ENCODE data around the gene ODAD2. TPM values are rescaled to one million over a fixed set of nuclear protein-coding genes. Genes with fewer than 3 reads are reported as not detected.
A peak's percentile ranks its signal among the peaks of the same experiment; 100 is the strongest.

Gene ODAD2
- total RNA-seq, 4 donors from 2014 or later, result 1.7 TPM; not detected in 3

- Histone ChIP-seq H3K36me3 (no peaks in the 10 kb centered on the region), H3K4me1 (no peaks in the 10 kb centered on the region), H3K9me3 (no peaks in the 10 kb centered on the region), H3K27me3 (no peaks in the 10 kb centered on the region), H3K27ac (no peak overlapping the region), H3K4me3 (no peak overlapping the region)
- WGBS, 2 donors, result 76 to 82% methylated on average over 3 of the region's 3 CpGs
- no peak for DNase-seq (ENCODE audit: low spot score in 2 of 2)
- TF ChIP-seq, protein P1, sequence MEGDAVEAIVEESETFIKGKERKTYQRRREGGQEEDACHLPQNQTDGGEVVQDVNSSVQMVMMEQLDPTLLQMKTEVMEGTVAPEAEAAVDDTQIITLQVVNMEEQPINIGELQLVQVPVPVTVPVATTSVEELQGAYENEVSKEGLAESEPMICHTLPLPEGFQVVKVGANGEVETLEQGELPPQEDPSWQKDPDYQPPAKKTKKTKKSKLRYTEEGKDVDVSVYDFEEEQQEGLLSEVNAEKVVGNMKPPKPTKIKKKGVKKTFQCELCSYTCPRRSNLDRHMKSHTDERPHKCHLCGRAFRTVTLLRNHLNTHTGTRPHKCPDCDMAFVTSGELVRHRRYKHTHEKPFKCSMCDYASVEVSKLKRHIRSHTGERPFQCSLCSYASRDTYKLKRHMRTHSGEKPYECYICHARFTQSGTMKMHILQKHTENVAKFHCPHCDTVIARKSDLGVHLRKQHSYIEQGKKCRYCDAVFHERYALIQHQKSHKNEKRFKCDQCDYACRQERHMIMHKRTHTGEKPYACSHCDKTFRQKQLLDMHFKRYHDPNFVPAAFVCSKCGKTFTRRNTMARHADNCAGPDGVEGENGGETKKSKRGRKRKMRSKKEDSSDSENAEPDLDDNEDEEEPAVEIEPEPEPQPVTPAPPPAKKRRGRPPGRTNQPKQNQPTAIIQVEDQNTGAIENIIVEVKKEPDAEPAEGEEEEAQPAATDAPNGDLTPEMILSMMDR (IDR thresholded peaks at IDR 0.05), result no peak
- TF ChIP-seq POLR2A (IDR thresholded peaks at IDR 0.05), result no peak
- no peak for TF ChIP-seq EP300 (IDR thresholded peaks at IDR 0.05)
Measured at GRCh38 chr10:27799046-27799445, 199.8 kb downstream of the ODAD2 start.

DNA sequence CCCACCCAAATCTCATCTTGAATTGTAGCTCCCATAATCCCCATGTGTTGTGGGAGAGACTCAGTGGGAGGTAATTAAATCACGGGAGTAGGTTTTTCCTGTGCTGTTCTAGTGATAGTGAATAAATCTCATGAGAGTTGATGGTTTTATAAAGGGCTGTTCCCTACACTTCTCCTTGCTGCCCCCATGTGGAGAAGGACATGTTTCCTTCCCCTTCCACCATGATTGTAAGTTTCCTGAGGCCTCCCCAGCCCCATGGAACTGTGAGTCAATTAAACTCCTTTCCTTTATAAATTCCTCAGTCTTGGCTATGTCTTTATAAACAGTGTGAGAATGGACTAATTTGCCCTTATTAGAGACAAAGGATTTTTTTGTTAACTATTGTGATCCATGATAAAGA is 204.7 kb downstream of the ODAD2 start:
- TF ChIP-seq, protein P1 (IDR thresholded peaks at IDR 0.05), result no peak
- TF ChIP-seq POLR2A (IDR thresholded peaks at IDR 0.05) (no peak), EP300 (IDR thresholded peaks at IDR 0.05) (no peak)
- Histone ChIP-seq H3K9me3 (no peaks in the 10 kb centered on the region), H3K27ac (no peak overlapping the region), H3K27me3 (no peaks in the 10 kb centered on the region), H3K36me3 (no peaks in the 10 kb centered on the region), H3K4me3 (no peak overlapping the region), H3K4me1 (no peaks in the 10 kb centered on the region)
- DNase-seq (ENCODE audit: low spot score in 2 of 2), result no peak
- WGBS, 2 donors, result 35 to 52% methylated on average over 1 of the region's 1 CpG

- H3K9me3 ChIP-seq, result no peaks in the 10 kb centered on the region
- H3K36me3 ChIP-seq, result no peaks in the 10 kb centered on the region
- TF ChIP-seq, protein P1 (IDR thresholded peaks at IDR 0.05), result no peak
- H3K27me3 ChIP-seq, result no peaks in the 10 kb centered on the region
- no peak overlapping the region for H3K27ac ChIP-seq
- WGBS, 2 donors, result 72 to 81% methylated on average over 2 of the region's 2 CpGs
- no peak for DNase-seq (ENCODE audit: low spot score in 2 of 2)
- H3K4me3 ChIP-seq, result no peak overlapping the region
- no peaks in the 10 kb centered on the region for H3K4me1 ChIP-seq
Measured at GRCh38 chr10:27792216-27792615, 206.7 kb downstream of the ODAD2 start.

DNA sequence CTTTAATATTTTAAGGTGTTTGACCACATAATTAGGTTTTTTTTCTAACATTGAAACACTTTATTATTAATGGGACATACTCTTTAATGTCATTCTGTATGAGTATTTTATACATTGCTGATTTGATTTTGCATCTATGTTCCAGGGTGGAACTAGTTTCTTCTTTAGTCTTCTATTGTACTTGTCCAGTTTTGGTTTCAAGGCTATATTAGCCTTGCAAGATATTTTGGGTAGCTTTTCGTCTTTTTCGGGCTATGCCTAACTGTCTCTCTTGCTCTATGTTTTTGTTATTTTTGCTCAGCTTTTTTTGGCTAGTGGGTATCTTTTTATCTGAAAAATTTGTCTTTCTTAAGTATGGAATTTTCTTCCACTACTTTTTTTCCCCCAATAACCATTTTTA is 214.6 kb downstream of the ODAD2 start:
- no peak for DNase-seq (ENCODE audit: low spot score in 2 of 2)
- no peaks in the 10 kb centered on the region for H3K4me1 ChIP-seq
- H3K36me3 ChIP-seq, result no peaks in the 10 kb centered on the region
- no peak overlapping the region for H3K4me3 ChIP-seq
- WGBS, 2 donors, result 65 to 73% methylated on average over 2 of the region's 2 CpGs
- H3K27ac ChIP-seq, result no peak overlapping the region
- TF ChIP-seq EP300 (IDR thresholded peaks at IDR 0.05) (no peak), POLR2A (IDR thresholded peaks at IDR 0.05) (no peak)
- TF ChIP-seq, protein P1 (IDR thresholded peaks at IDR 0.05), result no peak
- no peaks in the 10 kb centered on the region for H3K27me3 ChIP-seq
- no peaks in the 10 kb centered on the region for H3K9me3 ChIP-seq

GRCh38 chr10:27783660-27784059 is 215.2 kb downstream of the ODAD2 start:
- peak in 1 of 2 donors; percentile 12 for DNase-seq (ENCODE audit: low spot score in 2 of 2)
- TF ChIP-seq POLR2A (IDR thresholded peaks at IDR 0.05) (no peak), EP300 (IDR thresholded peaks at IDR 0.05) (no peak)
- TF ChIP-seq, protein P1 (IDR thresholded peaks at IDR 0.05), result peak in 1 of 5 experiments; percentile 9
- WGBS, 2 donors, result 41 to 47% methylated on average over 1 of the region's 1 CpG

More at GRCh38 chr10:27783660-27784059, 215.2 kb downstream of the ODAD2 start:
- H3K27me3 ChIP-seq, result no peaks in the 10 kb centered on the region
- no peaks in the 10 kb centered on the region for H3K4me1 ChIP-seq
- no peaks in the 10 kb centered on the region for H3K36me3 ChIP-seq
- H3K27ac ChIP-seq, result no peak overlapping the region
- H3K9me3 ChIP-seq, result no peaks in the 10 kb centered on the region
- H3K4me3 ChIP-seq, result no peak overlapping the region
